HG03442 (cell line): ENCODE measurements around the gene RNF212B.
"Not testable (repeated sequence)": the region's sequence is repeated elsewhere in the genome, so short reads cannot be mapped to it uniquely, and the experiment has no call there.

Experiments
- ATAC-seq: cut with Tn5 transposase; IDR thresholded peaks from one replicate; pipeline ENCODE4 v1.9.1; 2021; ENCODE audit warnings: mild to moderate bottlenecking, moderate library complexity; ENCODE audit not compliant: unreplicated experiment

The RNF212B gene

GRCh38 chr14:23241061-23241715 lies 3.5 kb downstream of the RNF212B start:
- not testable (repeated sequence) for ATAC-seq

DNA sequence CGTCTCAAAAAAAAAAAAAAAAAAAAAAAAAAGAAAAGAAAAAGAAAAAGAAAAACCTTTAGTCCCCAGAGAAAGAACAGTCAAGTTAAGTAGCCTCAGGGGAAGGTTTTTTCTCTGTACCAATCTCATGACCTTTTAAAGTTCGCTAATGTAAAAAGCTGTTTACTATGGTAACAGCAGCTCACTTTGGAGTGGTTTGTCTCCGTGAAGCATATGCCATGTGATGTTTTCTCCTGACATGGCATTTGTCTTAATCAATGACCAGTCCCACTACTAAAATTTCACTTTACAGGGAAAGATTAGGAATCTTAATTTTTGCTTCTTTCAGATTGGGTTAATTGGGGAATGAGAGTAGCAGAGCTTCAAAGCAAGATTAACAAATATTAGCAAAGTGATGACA lies 4.3 kb downstream of the RNF212B start:
- ATAC-seq: no peak

GRCh38 chr14:23243066-23243465 lies 5.3 kb downstream of the RNF212B start:
- ATAC-seq: no peak

- ATAC-seq: no peak
These were observed 7.5 kb downstream of the RNF212B start for GRCh38 chr14:23245282-23245681.

DNA sequence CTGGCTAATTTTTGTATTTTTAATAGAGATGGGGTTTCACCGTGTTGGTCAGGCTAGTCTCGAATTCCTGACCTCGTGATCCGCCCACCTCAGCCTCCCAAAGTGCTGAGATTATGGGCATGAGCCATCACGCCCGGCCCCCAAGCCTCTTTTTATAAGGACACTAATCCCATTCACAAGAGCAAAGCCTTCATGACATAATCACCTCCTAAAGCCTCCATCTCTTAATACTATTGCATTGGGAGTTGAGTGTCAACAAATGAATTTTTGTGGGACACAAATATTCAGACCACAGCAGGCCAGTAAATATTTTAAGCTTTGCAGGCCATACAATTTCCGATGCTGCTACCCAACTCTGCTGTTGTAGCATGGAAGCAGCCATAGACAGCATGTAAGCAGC lies 10.9 kb downstream of the RNF212B start:
- ATAC-seq: no peak

- no peak for ATAC-seq
These were observed 12.1 kb downstream of the RNF212B start for GRCh38 chr14:23249824-23250223.

DNA sequence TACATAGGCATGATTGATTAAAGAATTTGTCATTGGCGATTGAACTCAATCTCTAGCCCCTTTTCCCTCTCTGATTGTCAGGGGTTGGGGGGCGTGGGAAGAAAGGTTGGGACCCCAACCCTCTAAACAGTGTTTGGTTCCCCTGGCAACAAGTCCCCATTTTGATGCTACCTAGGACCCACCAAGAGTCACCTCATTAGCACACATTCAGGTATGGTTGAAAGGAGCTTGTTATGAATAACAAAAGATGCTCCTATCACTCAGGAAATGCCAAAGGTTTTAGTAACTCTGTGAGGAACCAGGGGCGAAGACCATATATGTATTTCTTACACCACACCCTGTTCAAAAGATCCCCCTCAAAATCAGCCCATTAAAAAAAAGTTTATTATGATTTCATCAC lies 14.3 kb downstream of the RNF212B start:
- no peak for ATAC-seq

- no peak for ATAC-seq
These were observed 14.9 kb downstream of the RNF212B start for GRCh38 chr14:23252420-23253333.

DNA sequence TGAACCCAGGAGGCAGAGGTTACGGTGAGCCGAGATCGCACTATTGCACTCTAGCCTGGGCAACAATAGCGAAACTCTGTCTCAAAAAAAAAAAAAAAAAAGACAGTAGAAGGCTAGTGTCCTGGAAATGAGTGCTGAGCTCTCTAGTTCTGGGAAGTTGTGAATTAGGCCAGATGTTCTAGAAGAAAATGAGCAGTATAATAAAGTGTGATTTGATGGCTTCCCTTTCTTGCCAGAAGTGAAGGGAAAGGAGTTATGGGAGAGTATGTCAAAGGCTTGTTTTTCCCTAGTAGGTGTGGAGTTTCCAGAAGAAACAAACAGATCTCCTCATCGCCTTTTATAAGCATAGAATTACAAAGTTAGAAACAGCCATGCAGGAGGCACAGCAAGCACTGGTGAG lies 20.5 kb downstream of the RNF212B start:
- ATAC-seq: no peak

- ATAC-seq: no peak
These were observed 21.7 kb downstream of the RNF212B start for GRCh38 chr14:23259426-23259825.

- ATAC-seq: not testable (repeated sequence)
These were observed 23.1 kb downstream of the RNF212B start for GRCh38 chr14:23260849-23261248.

DNA sequence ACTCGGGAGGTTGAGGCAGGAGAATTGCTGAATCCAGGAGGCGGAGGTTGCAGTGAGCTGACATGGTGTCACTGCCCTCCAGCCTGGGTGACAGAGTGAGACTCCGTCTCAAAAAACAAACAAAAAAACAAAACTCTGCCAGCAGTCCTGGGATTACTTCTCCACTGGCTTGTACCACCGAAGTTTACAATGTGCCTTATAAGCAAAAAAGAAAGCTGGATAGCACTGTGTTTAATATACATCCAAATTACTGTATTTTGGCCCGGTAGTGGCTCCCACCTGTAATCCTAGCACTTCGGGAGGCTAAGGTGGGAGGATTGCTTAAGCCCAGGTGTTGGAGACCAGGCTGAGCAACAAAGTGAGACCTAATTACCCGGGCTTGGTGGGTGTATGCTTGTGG lies 31.5 kb downstream of the RNF212B start:
- ATAC-seq: no peak

DNA sequence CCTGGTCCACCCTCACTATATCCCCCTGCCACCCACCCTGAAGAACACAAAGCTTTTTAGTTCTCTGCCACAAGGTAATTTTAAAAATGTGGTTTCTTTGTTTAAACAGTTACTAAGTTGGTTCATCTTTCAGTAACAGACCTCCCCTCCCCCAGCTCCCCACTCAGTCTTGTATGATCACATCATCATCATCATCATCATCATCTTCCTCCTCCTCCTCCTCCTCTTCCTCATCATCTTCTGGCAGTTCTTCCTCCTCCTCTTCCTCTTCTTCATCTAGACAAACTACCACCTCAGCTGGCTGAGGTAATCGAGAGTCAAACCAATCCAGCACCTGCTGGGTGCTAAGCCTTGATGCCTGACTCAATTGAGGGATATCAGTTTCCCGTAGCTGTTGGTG lies 37.7 kb downstream of the RNF212B start:
- ATAC-seq: no peak

GRCh38 chr14:23277189-23277588 lies 39.5 kb downstream of the RNF212B start:
- no peak for ATAC-seq

DNA sequence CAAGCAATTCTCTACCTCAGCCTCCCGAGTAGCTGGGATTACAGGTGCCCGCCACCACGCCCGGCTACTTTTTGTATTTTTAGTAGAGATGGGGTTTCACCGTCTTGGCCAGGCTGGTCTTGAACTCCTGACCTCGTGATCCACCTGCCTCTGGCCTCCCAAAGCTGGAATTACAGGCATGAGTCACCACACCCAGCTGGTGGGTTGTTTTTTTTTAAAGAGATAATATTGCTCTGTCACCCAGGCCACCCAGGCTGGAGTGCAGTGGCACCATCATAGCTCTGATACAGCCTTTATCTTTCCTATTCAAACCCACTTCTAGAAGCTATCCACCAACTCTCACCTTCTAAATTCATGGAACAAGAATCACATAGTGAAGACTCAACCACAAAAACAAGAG lies 40.2 kb downstream of the RNF212B start:
- ATAC-seq: not testable (repeated sequence)

GRCh38 chr14:23281247-23281646 lies 43.5 kb downstream of the RNF212B start:
- no peak for ATAC-seq

- ATAC-seq: no peak
These were observed 47.2 kb downstream of the RNF212B start for GRCh38 chr14:23284654-23285529.

DNA sequence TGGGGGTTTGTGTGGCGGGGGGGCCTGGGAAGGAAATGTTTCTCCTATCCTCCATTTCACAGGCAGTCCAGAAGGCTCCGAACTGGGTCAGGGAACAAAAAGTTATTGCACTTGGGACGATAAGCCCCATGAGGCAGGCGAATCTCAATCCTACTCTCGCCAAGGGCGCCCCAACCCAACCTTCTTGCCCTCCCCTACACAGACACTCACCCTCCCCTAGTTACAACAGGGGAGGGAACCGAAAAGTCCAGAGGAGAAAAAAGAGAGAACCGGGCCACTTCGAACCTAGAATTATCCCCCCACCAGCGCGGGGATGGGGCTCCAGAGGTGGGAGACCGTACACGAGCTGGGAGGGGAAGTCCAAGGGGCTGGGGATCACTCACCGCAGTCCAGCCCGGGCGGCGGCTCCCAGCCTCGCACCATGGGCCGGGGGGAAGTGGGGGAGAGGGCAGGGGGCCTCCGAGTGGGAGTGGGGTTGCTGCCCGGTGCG lies 47.8 kb downstream of the RNF212B start:
- peak; percentile 18 for ATAC-seq

GRCh38 chr14:23286020-23286901 lies 48.5 kb downstream of the RNF212B start, which contains the start of gene HOMEZ:
Gene HOMEZ, minus strand, starts transcription at chr14:23286132. Its CDS starts 180 bp downstream, at chr14:23285952.
- peak; percentile 97 for ATAC-seq

DNA sequence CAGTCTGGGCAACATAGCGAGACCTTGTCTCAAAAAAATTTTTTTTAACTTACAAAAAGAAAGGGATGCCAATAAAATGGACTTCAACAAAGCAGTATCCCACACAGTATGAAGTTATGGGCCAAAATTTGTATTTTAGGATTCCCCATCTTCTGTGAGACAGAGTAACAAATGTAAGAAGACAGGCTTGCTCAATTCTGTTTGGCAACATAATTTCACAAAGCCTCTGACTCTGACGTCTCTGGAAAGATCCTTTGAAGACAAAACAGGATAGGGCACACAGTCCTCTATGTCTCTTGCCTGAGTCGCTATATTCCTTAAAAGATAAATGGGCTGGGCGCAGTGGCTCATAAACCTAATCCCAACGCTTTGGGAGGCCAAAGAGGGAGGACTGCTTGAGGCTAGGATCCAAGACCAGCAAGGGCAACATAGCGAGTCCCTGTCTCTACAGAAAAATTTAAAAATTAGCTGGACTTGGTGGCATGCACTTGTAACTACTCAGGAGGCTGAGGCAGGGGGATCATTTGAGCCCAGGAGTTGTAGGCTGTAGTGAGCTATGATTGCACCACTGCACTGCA lies 49.3 kb downstream of the RNF212B start:
- no peak for ATAC-seq
